IPS DF 6.9 (cell line): Measurements from ENCODE around the gene NEIL3.
"Not testable (repeated sequence)": the region's sequence is repeated elsewhere in the genome, so short reads cannot be mapped to it uniquely, and the experiment has no call there.

ENCODE experiments used
- DNase-seq: peaks from one replicate; pipeline ENCODE4 v3.0.0-alpha.2; 2013; ENCODE audit warnings: low read depth, low spot score
- H3K27ac ChIP-seq: one replicate; pipeline ENCODE4 v1.5.1; 2013; ENCODE audit warnings: low read length, control low read depth
- H3K27me3 ChIP-seq: 2 replicates; pipeline ENCODE4 v1.6.1; 2013; ENCODE audit warnings: mild to moderate bottlenecking, low read length; ENCODE audit not compliant: control insufficient read depth, insufficient read depth
- H3K36me3 ChIP-seq: 2 replicates; pipeline ENCODE4 v1.6.1; 2013; ENCODE audit warnings: low read length; ENCODE audit not compliant: control insufficient read depth, insufficient read depth
- H3K4me1 ChIP-seq: 2 replicates; pipeline ENCODE4 v1.6.1; 2013; ENCODE audit warnings: low read length; ENCODE audit not compliant: control insufficient read depth, insufficient read depth
- H3K4me3 ChIP-seq: 2 replicates; pipeline ENCODE4 v1.5.1; 2013; ENCODE audit warnings: mild to moderate bottlenecking, low read length
- H3K9me3 ChIP-seq: 2 replicates; pipeline ENCODE4 v1.6.1; 2013; ENCODE audit warnings: low read length, inconsistent platforms; ENCODE audit not compliant: control insufficient read depth, insufficient read depth
- WGBS: extraction: QIAGEN DNeasy Blood & Tissue Kit; methylation state at CpG from one replicate; pipeline ENCODE4 v1.1.7; 2013; ENCODE audit warnings: mixed read lengths, missing lambda C conversion rate; ENCODE audit not compliant: insufficient read length, insufficient coverage; 5-methylcytosine and 5-hydroxymethylcytosine counted together

The NEIL3 gene

GRCh38 chr4:177302371-177303100 lies 7.1 kb upstream of the NEIL3 start:
- no peaks in the 10 kb centered on the region for H3K36me3 ChIP-seq
- H3K9me3 ChIP-seq: no peaks in the 10 kb centered on the region
- no CpG with 5 or more reads among the region's 4 CpGs for WGBS
- H3K4me3 ChIP-seq: no peak overlapping the region
- no peaks in the 10 kb centered on the region for H3K4me1 ChIP-seq
- no peak overlapping the region for H3K27ac ChIP-seq
- no peaks in the 10 kb centered on the region for H3K27me3 ChIP-seq
- DNase-seq: no peak

- Histone ChIP-seq H3K27me3 (no peaks in the 10 kb centered on the region), H3K4me1 (no peaks in the 10 kb centered on the region), H3K36me3 (no peaks in the 10 kb centered on the region), H3K27ac (no peak overlapping the region), H3K4me3 (no peak overlapping the region), H3K9me3 (no peaks in the 10 kb centered on the region)
- no peak for DNase-seq
- WGBS: no CpG with 5 or more reads among the region's 4 CpGs
These were observed 5.6 kb upstream of the NEIL3 start for GRCh38 chr4:177304094-177304493.

DNA sequence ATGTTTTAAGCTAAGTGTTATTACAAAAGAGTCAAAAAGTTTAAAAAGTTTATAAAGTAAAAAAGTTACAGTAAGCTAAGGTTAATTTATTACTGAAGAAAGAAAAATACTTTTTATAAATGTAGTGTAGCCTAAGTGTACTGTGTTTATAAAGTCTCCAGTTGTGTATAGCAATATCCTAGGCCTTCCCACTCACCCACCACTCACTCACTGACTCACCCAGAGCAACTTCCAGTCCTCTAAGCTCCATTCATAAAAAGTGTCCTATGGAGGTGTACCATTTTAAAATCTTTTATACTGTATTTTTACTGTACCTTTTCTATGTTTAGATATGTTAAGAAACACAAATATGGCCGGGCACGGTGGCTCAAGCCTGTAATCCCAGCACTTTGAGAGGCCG lies 4.8 kb upstream of the NEIL3 start:
- not testable (repeated sequence) for DNase-seq, H3K9me3 ChIP-seq, H3K27me3 ChIP-seq, H3K36me3 ChIP-seq, H3K4me1 ChIP-seq, H3K27ac ChIP-seq, H3K4me3 ChIP-seq
- WGBS: no CpG with 5 or more reads among the region's 3 CpGs

DNA sequence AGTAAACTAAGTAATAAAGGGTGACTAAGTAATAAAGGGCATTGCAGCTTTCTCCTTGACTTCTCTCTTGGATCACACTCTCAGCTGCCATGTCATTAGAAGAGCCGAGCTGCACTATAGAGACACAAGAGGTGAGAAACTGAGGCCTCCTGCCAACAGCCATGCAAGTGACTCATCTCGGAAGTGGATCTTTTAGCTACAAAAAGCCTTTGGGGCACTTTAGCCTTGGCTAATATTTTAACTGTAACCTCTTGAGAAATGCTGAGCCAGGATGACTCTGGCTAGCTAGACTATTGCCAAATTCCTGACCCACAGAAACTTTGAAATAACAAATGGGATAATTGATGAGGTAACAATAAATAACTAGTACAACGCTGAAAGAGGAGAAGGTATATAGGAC lies 1.5 kb upstream of the NEIL3 start:
- H3K4me1 ChIP-seq: no peaks in the 10 kb centered on the region
- no CpG with 5 or more reads among the region's 3 CpGs for WGBS
- no peaks in the 10 kb centered on the region for H3K27me3 ChIP-seq
- no peak for DNase-seq
- H3K4me3 ChIP-seq: no peak overlapping the region
- H3K36me3 ChIP-seq: no peaks in the 10 kb centered on the region
- no peak overlapping the region for H3K27ac ChIP-seq
- no peaks in the 10 kb centered on the region for H3K9me3 ChIP-seq

GRCh38 chr4:177308847-177309521 lies 690 bp upstream of the NEIL3 start:
- DNase-seq: no peak
- Histone ChIP-seq H3K4me1 (no peaks in the 10 kb centered on the region), H3K4me3 (no peak overlapping the region), H3K36me3 (no peaks in the 10 kb centered on the region), H3K27ac (no peak overlapping the region), H3K9me3 (no peaks in the 10 kb centered on the region), H3K27me3 (no peaks in the 10 kb centered on the region)
- WGBS: no CpG with 5 or more reads among the region's 8 CpGs

DNA sequence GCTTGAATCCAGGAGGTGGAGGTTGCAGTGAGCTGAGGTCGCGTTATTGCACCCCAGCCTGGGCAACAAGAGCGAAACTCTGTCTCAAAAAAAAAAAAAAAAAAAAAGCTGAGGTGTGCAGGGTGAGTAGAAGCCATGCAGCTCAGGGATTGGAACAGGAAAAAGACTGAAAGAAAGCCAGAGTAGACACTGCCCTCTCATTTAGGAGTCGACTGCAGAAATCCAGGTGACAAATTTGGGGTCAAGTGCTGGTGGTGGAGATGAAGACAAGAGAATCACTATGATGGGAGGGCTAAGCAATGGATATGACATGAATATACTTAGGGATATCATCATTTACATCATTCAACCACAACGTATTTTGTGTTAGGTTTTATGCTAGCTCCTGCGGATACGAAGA lies 1.9 kb downstream of the NEIL3 start:
- Histone ChIP-seq H3K4me1 (no peaks in the 10 kb centered on the region), H3K4me3 (no peak overlapping the region), H3K27me3 (no peaks in the 10 kb centered on the region), H3K9me3 (no peaks in the 10 kb centered on the region), H3K27ac (no peak overlapping the region), H3K36me3 (no peaks in the 10 kb centered on the region)
- no CpG with 5 or more reads among the region's 7 CpGs for WGBS
- no peak for DNase-seq

DNA sequence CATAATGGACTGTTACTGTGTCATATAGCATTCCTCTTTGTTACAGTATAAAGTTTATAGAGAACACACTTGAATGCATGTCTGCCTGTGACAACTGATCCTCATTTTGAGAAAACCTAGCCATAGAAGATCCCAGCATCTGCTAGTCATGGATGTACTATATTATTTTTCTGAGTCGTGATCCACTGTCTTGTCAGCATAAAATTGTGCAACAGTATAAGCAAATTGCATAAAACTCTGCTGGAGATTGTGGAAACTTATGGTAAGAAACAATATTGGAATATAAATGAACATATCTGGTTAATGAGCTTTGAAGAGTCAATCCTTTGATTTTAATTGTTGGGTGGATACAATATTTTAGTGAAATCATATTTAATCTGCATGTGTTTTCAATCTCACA lies 3.6 kb downstream of the NEIL3 start:
- no CpG with 5 or more reads among the region's 1 CpG for WGBS
- no peak overlapping the region for H3K4me3 ChIP-seq
- no peaks in the 10 kb centered on the region for H3K36me3 ChIP-seq
- no peak for DNase-seq
- no peak overlapping the region for H3K27ac ChIP-seq
- no peaks in the 10 kb centered on the region for H3K4me1 ChIP-seq
- no peaks in the 10 kb centered on the region for H3K9me3 ChIP-seq
- no peaks in the 10 kb centered on the region for H3K27me3 ChIP-seq

GRCh38 chr4:177315767-177316464 lies 6.2 kb downstream of the NEIL3 start:
- Histone ChIP-seq H3K4me1 (no peaks in the 10 kb centered on the region), H3K27me3 (no peaks in the 10 kb centered on the region), H3K4me3 (no peak overlapping the region), H3K27ac (no peak overlapping the region), H3K36me3 (no peaks in the 10 kb centered on the region), H3K9me3 (no peaks in the 10 kb centered on the region)
- no CpG with 5 or more reads among the region's 4 CpGs for WGBS
- no peak for DNase-seq

DNA sequence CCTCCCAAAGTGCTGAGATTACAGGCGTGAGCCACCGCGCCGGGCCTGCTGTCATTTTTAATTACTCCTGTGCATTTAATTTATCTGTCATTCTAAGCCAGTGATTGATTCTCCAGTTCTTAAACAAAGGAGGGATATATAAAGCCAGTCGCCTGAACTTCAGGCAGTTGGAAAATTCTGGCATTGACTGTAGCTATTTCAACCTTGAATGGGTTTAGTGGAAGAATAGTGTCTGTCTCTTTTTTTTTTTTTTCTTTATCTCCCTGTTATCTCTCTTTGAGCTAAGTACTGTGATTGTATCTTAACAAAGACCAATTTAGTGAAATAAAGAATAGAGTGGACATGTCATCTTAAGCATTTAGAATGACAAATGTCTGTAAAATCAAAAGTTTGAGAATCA lies 11.0 kb downstream of the NEIL3 start:
- Histone ChIP-seq H3K27ac (no peak overlapping the region), H3K36me3 (peaks cover 4% of the 10 kb centered on the region; the same call in 1 of the 2 replicates), H3K9me3 (no peaks in the 10 kb centered on the region), H3K4me3 (no peak overlapping the region), H3K4me1 (no peaks in the 10 kb centered on the region), H3K27me3 (no peaks in the 10 kb centered on the region)
- DNase-seq: no peak
- no CpG with 5 or more reads among the region's 5 CpGs for WGBS

GRCh38 chr4:177321647-177322046 lies 12.0 kb downstream of the NEIL3 start:
- H3K4me1 ChIP-seq: no peaks in the 10 kb centered on the region
- no peak for DNase-seq
- no peak overlapping the region for H3K27ac ChIP-seq
- H3K4me3 ChIP-seq: no peak overlapping the region
- peaks cover 4% of the 10 kb centered on the region; the same call in 1 of the 2 replicates for H3K36me3 ChIP-seq
- H3K9me3 ChIP-seq: no peaks in the 10 kb centered on the region
- no peaks in the 10 kb centered on the region for H3K27me3 ChIP-seq
- no CpG with 5 or more reads among the region's 3 CpGs for whole genome bisulfite sequencing
